ENCODE results near the gene RIGI. TPM values are rescaled to one million over a fixed set of nuclear protein-coding genes. Genes with fewer than 3 reads are reported as not detected.
A peak's percentile ranks its signal among the peaks of the same experiment; 100 is the strongest.

Gene RIGI
- total and polyA plus RNA-seq, 2 of the 13 experiments (the other 11 are each of a cell fraction or from before 2014, with no cell fraction given) = 3.0 to 8.2 TPM

- TF ChIP-seq ZHX1 (CRISPR knock-in tag; IDR thresholded peaks at IDR 0.05; ENCODE audit: low read depth) (no peak), FOXK2 (IDR thresholded peaks at IDR 0.05) (peak; percentile 59; the same call in 1 of the 2 replicates), ZNF792 (CRISPR knock-in tag; IDR thresholded peaks at IDR 0.05) (peak; percentile 18; the same call in 1 of the 2 replicates), CREB3 (CRISPR knock-in tag; IDR thresholded peaks at IDR 0.05) (no peak), TGIF2 (CRISPR knock-in tag; IDR thresholded peaks at IDR 0.05) (peak; percentile 53; the same call in 1 of the 2 replicates), KLF11 (CRISPR knock-in tag; IDR thresholded peaks at IDR 0.05) (no peak; the same call in 1 of the 2 replicates), SALL1 (CRISPR knock-in tag; IDR thresholded peaks at IDR 0.05) (peak; percentile 68), IKZF4 (CRISPR knock-in tag; IDR thresholded peaks at IDR 0.05; ENCODE audit: borderline replicate concordance, low read depth, not compliant biosample characterization) (no peak), HDAC2 (CRISPR knock-in tag; IDR thresholded peaks at IDR 0.05) (peak; percentile 58), ZUFSP (CRISPR knock-in tag; IDR thresholded peaks at IDR 0.05; ENCODE audit: borderline replicate concordance) (no peak), ZNF816 (CRISPR knock-in tag; IDR thresholded peaks at IDR 0.05; ENCODE audit: borderline replicate concordance) (peak; percentile 85; the same call in 1 of the 2 replicates), ZBTB34 (CRISPR knock-in tag; IDR thresholded peaks at IDR 0.05) (0 out of 2 replicates have a peak, but pooled peaks have one; percentile 39), ZNF746 (CRISPR knock-in tag; IDR thresholded peaks at IDR 0.05) (no peak), SMAD3 (CRISPR knock-in tag; IDR thresholded peaks at IDR 0.05) (no peak), THAP11 (CRISPR knock-in tag; IDR thresholded peaks at IDR 0.05) (peak; percentile 55), ZNF496 (CRISPR knock-in tag; IDR thresholded peaks at IDR 0.05; ENCODE audit: insufficient replicate concordance) (no peak), ZNF24 (IDR thresholded peaks at IDR 0.05) (no peak), ZNF275 (CRISPR knock-in tag; IDR thresholded peaks at IDR 0.05; ENCODE audit: borderline replicate concordance) (no peak), ZNF678 (CRISPR knock-in tag; IDR thresholded peaks at IDR 0.05) (no peak), NR2F1 (CRISPR knock-in tag; IDR thresholded peaks at IDR 0.05) (no peak), POLR2G (IDR thresholded peaks at IDR 0.05; ENCODE audit: low read depth, low read length) (peak; percentile 76), ZNF570 (CRISPR knock-in tag; IDR thresholded peaks at IDR 0.05; ENCODE audit: borderline replicate concordance) (no peak)
Measured at GRCh38 chr9:32526041-32526706, at the start of gene RIGI (continued).

Data from HepG2 (cell line).